ENCODE data around the gene SYCN.

DNA sequence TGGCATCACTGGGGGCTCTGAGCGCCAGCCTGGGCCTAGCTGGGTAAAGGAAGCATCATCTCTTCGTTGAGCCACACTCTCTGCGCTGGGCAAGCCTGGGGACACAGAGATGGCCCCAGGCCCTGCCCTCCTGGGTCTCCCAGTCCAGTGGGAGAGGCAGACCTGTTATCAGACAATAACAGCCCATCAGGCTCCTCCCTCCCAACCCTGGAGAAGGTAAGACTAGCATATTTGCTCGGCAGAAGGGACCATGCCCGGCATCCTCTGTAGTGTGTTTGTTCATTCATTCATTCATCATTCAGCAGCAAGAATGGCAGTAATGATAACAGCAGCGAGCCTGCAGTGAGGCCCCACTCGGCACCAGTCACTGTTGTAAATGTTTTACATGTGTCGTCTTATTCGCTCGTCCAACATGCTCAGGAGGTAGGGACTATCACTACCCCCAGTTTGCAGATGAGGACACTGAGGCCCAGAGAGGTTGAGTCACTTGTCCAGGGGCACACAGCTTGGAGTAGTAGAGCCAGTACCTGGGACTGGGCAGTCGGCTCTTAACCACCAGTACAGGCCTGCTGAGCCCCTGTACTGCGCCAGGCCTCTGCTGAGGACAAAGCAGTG is 45.3 kb downstream of the SYCN start:
- TF ChIP-seq CTCF (IDR thresholded peaks at IDR 0.05), result no peak
- no peak for TF ChIP-seq POLR2A (IDR thresholded peaks at IDR 0.05)

Measured in lower leg skin (tissue), 3 donors.